GM12878 (cell line): ENCODE data around the gene MRAP2. TPM values are rescaled to one million over a fixed set of nuclear protein-coding genes. Genes with fewer than 3 reads are reported as not detected.

Experiments
- ATAC-seq: fragments of 200-7000 bp; cut with Tn5 transposase; 3 replicates; pipeline ENCODE4 v1.9.1; 2020; ENCODE audit warnings: mild to moderate bottlenecking, moderate library complexity
- BruUV-seq: library from RNA; stranded (reverse); fragments of 400-500 nt; replicated peaks from 2 replicates; lab custom pipeline; 2021; lab: Mats Ljungman, UMichigan
- CTCF ChIA-PET: fragments of 300-600 bp; sonication (Branson Sonifier 250); formaldehyde crosslinking; extraction: SDS; loops from one replicate; lab custom pipeline; 2021; ENCODE audit warnings: inconsistent platforms; lab: Yijun Ruan, JAX
- POLR2A ChIA-PET: fragments of 350-600 bp; formaldehyde crosslinking; extraction: SDS; loops from one replicate; lab custom pipeline; 2021; ENCODE audit warnings: inconsistent platforms; lab: Charles Lee
- RAD21 ChIA-PET: fragments of 300-600 bp; sonication (Branson Sonifier 250); formaldehyde crosslinking; loops from one replicate; lab custom pipeline; 2023; ENCODE audit warnings: antibody characterized with exemption; ENCODE audit not compliant: unreplicated experiment; lab: Charles Lee
- SMC1A ChIA-PET: fragments of 300-600 bp; sonication (Branson Sonifier 250); formaldehyde crosslinking; loops from one replicate; lab custom pipeline; 2023; ENCODE audit not compliant: unreplicated experiment, uncharacterized antibody; lab: Charles Lee
- DNase-seq: peaks from one replicate; pipeline ENCODE4 v3.0.0-alpha.2; 2011; ENCODE audit warnings: low read depth, low spot score
- FAIRE-seq: peaks from 3 replicates; lab custom pipeline; 2011; peaks lifted over from hg19 to GRCh38; lab: Jason Lieb, UNC
- H2AFZ ChIP-seq: 2 replicates; pipeline ENCODE4 v1.6.0; 2011; ENCODE audit warnings: low read depth, low read length, control low read depth; ENCODE audit not compliant: control insufficient read depth
- H3K27ac ChIP-seq: 2 replicates; pipeline ENCODE4 v1.5.1; 2011; ENCODE audit warnings: control low read depth; ENCODE audit not compliant: control insufficient read depth, insufficient read depth
- H3K27me3 ChIP-seq, 2 experiments: replicated peaks in 1 of 2; 2 replicates each; pipeline versions ENCODE4 v1.6.0 to v1.6.1; 2011; ENCODE audit warnings: low read length in 1 of 2; ENCODE audit not compliant: control insufficient read depth in 2 of 2, insufficient read depth in 2 of 2
- H3K36me3 ChIP-seq, 2 experiments: 2 replicates each; pipeline ENCODE4 v1.5.1; 2011; ENCODE audit warnings: low read length in 1 of 2; ENCODE audit not compliant: control insufficient read depth in 2 of 2, insufficient read depth in 2 of 2
- H3K4me1 ChIP-seq: 2 replicates; pipeline ENCODE4 v1.6.1; 2011; ENCODE audit warnings: mild to moderate bottlenecking, low read length, moderate library complexity, mixed read lengths; ENCODE audit not compliant: control insufficient read depth, insufficient read depth
- H3K4me2 ChIP-seq: 2 replicates; pipeline ENCODE4 v1.6.0; 2011; ENCODE audit warnings: control low read depth; ENCODE audit not compliant: control insufficient read depth, insufficient read depth
- H3K4me3 ChIP-seq: fragments of 200-600 bp; sonication (generic); 2 replicates; pipeline ENCODE4 v1.5.1; 2016
- H3K79me2 ChIP-seq: 2 replicates; pipeline ENCODE4 v1.6.0; 2011; ENCODE audit warnings: low read length; ENCODE audit not compliant: control insufficient read depth, insufficient read depth
- H3K9ac ChIP-seq: 2 replicates; pipeline ENCODE4 v1.8.0; 2011; ENCODE audit warnings: low read length, control low read depth, mixed read lengths; ENCODE audit not compliant: control insufficient read depth, insufficient read depth
- H3K9me3 ChIP-seq: replicated peaks from 3 replicates; pipeline ENCODE4 v1.5.1; 2011; ENCODE audit warnings: mild to moderate bottlenecking, low read length; ENCODE audit not compliant: control insufficient read depth, insufficient read depth
- H4K20me1 ChIP-seq: 2 replicates; pipeline ENCODE4 v1.6.0; 2011; ENCODE audit not compliant: control insufficient read depth, insufficient read depth
- ASH2L ChIP-seq: fragments of 300-600, 200-600 bp; sonication (generic); IDR thresholded peaks from 2 replicates; pipeline ENCODE4 v1.6.1; 2017; ENCODE audit warnings: low read depth, mild to moderate bottlenecking, borderline replicate concordance
- BCL11A ChIP-seq: IDR thresholded peaks from 2 replicates; pipeline ENCODE4 v1.6.1; 2011; ENCODE audit warnings: low read depth, low read length
- BHLHE40 ChIP-seq, 2 experiments: fragments of 450-650 bp in 1 of 2; IDR thresholded peaks; 2 replicates each; pipeline ENCODE4 v1.6.1; 2011 to 2017; ENCODE audit warnings: low read depth in 2 of 2, borderline replicate concordance in 1 of 2, improper control_type of control experiment in 1 of 2, low read length in 1 of 2, mild to moderate bottlenecking in 1 of 2
- CEBPB ChIP-seq, 2 experiments: fragments of 150-350 bp in 1 of 2; IDR thresholded peaks; 2 replicates each; pipeline ENCODE4 v1.6.1; 2012 to 2014; ENCODE audit warnings: low read depth in 2 of 2, low read length in 2 of 2, borderline replicate concordance in 1 of 2, inconsistent platforms in 1 of 2
- CREM ChIP-seq: IDR thresholded peaks from 2 replicates; pipeline ENCODE4 v1.6.1; 2014; ENCODE audit warnings: antibody characterized with exemption, low read depth
- HDGF ChIP-seq: fragments of 450-650 bp; IDR thresholded peaks from 2 replicates; pipeline ENCODE4 v1.6.1; 2016; ENCODE audit warnings: antibody characterized with exemption
- MEF2B ChIP-seq: fragments of 450-650 bp; IDR thresholded peaks from 2 replicates; pipeline ENCODE4 v1.6.1; 2018; ENCODE audit warnings: mild to moderate bottlenecking, moderate library complexity; ENCODE audit not compliant: partially characterized antibody, poor library complexity, severe bottlenecking
- PAX5 ChIP-seq: IDR thresholded peaks from 2 replicates; pipeline ENCODE4 v1.6.1; 2011; ENCODE audit warnings: low read depth, low read length, borderline replicate concordance
- POLR2A ChIP-seq: IDR thresholded peaks from 2 replicates; pipeline ENCODE4 v1.6.1; 2011; ENCODE audit warnings: low read depth, mild to moderate bottlenecking, low read length
- RAD51 ChIP-seq: fragments of 450-650 bp; IDR thresholded peaks from 2 replicates; pipeline ENCODE4 v1.6.1; 2016; ENCODE audit warnings: moderate library complexity, mild to moderate bottlenecking, inconsistent platforms
- SMAD1 ChIP-seq: fragments of 450-650 bp; IDR thresholded peaks from 2 replicates; pipeline ENCODE4 v1.6.1; 2018; ENCODE audit warnings: mild to moderate bottlenecking, low read depth; ENCODE audit not compliant: partially characterized antibody
- SPI1 ChIP-seq: IDR thresholded peaks from 2 replicates; pipeline ENCODE4 v1.6.1; 2011; ENCODE audit warnings: low read depth, mild to moderate bottlenecking, low read length, moderate library complexity, borderline replicate concordance; ENCODE audit not compliant: insufficient read depth
- SREBF1 ChIP-seq: IDR thresholded peaks from 2 replicates; pipeline ENCODE4 v1.6.1; 2012; ENCODE audit warnings: mild to moderate bottlenecking, low read length
- SRF ChIP-seq, 2 experiments: IDR thresholded peaks; 2 replicates each; pipeline ENCODE4 v1.6.1; 2011; ENCODE audit warnings: low read depth in 2 of 2, low read length in 2 of 2, mild to moderate bottlenecking in 1 of 2, moderate library complexity in 1 of 2
- STAT3 ChIP-seq: IDR thresholded peaks from 2 replicates; pipeline ENCODE4 v1.6.1; 2011; ENCODE audit warnings: low read depth, low read length, improper control_type of control experiment
- ZSCAN29 ChIP-seq: fragments of 450-650 bp; IDR thresholded peaks from 2 replicates; pipeline ENCODE4 v1.6.1; 2017; ENCODE audit warnings: mild to moderate bottlenecking, moderate library complexity
- whole genome bisulfite sequencing: methylation state at CpG from one replicate; pipeline ENCODE4 v1.1.6; 2016; ENCODE audit warnings: low lambda C conversion rate; ENCODE audit not compliant: insufficient replicate concordance, insufficient coverage; ENCODE audit errors: missing lambda C conversion rate; 5-methylcytosine and 5-hydroxymethylcytosine counted together
- in situ Hi-C: fragments of 300-500 bp; cut with MboI; formaldehyde crosslinking; loops from 9 replicates; pipeline ENCODE4 v1.14.3; 2018; ENCODE audit warnings: mixed read lengths
- intact Hi-C: fragments of 100-400 bp; cut with micrococcal nuclease; formaldehyde crosslinking; loops from one replicate; pipeline ENCODE4 v1.14.2; 2022; ENCODE audit not compliant: unreplicated experiment
- polyA plus RNA-seq, 11 experiments: library from polyadenylated mRNA; depleted of rRNA in 4 of 11; unstranded in 6 of 11; stranded (reverse) in 5 of 11; fragments of >200 nt; fragmentation: Nextera tagmentation in 4 of 11; fragmentation: Illumina TruSeq in 1 of 11; extraction: Ambion mirVana in 4 of 11; extraction: Trizol in 1 of 11; gene quantifications; 1 replicate in 1 of 11; 2 replicates in 10 of 11; pipeline versions ENCODE4 v1.2.1 to v1.2.3, GENCODE V29; 2011 to 2016; ENCODE audit warnings: inconsistent platforms in 2 of 11, missing spikeins in 2 of 11, low read depth in 1 of 11
- total RNA-seq, 4 experiments: library from RNA; depleted of rRNA in 3 of 4; stranded (reverse); fragments of >200 nt in 3 of 4; fragmentation: Illumina TruSeq in 1 of 4; extraction: Trizol in 1 of 4; gene quantifications; 2 replicates each; pipeline versions ENCODE4 v1.2.1 to v1.2.3, GENCODE V29; 2013 to 2021
- TF ChIP-seq, protein P1 (sequence below): fragments of 450-650 bp; IDR thresholded peaks from 2 replicates; pipeline ENCODE4 v1.6.1; 2016; ENCODE audit warnings: mild to moderate bottlenecking
- TF ChIP-seq, protein P2 (sequence below): fragments of 450-650 bp; IDR thresholded peaks from 2 replicates; pipeline ENCODE4 v1.6.1; 2018; ENCODE audit warnings: borderline replicate concordance, mild to moderate bottlenecking; ENCODE audit not compliant: partially characterized antibody

Gene MRAP2
- total and polyA plus RNA-seq, 10 of the 15 experiments (the other 5 are each of a cell fraction or from before 2014, with no cell fraction given) = not detected

DNA sequence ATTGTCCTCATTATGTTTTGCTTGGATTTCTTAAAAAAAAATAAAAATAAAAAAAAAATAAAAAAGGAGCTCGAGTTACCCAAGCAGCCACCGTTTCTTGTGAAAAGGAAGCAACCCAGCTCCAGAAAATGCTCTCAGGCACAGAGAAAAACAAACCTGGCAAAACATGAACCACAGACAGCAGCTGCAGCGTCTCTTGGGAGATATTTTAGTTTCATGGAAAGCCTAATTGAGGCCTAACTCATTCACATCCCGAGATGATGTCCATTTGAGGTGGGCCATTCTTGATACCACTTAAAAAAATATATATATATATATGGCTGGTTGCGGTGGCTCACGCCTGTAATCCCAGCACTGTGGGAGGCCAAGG lies 13.7 kb upstream of the MRAP2 start:
- Histone ChIP-seq H2AFZ (no peak overlapping the region), H4K20me1 (no peaks in the 10 kb centered on the region), H3K79me2 (no peaks in the 10 kb centered on the region), H3K4me3 (no peak overlapping the region), H3K36me3 (no peaks in the 10 kb centered on the region), H3K9me3 (no peaks in the 10 kb centered on the region), H3K9ac (no peak overlapping the region), H3K27ac (no peak overlapping the region), H3K27me3 (no peaks in the 10 kb centered on the region), H3K4me1 (0 out of 2 replicates have a peak, but pooled peaks cover 3% of the 10 kb centered on the region), H3K4me2 (no peak overlapping the region)
- BruUV-seq = no TSS peak
- ATAC-seq (no peak), DNase-seq (no peak), FAIRE-seq (no peak)
- POLR2A ChIA-PET = no interaction called here
- WGBS = 46% methylated on average over 6 of the region's 6 CpGs
- SMC1A ChIA-PET = interaction anchor here (1.4 kb wide), 1 partner anchor 11 kb away, joined by 3 read pairs; no protein-coding TSS in a partner anchor
- CTCF ChIA-PET = interaction anchor here (1.5 kb wide), 1 partner anchor 10 kb away, joined by 4 read pairs; no protein-coding TSS in a partner anchor
- in situ Hi-C loops (no loop called here), intact Hi-C loops (no loop called here)
- TF ChIP-seq STAT3 (no peak), ZSCAN29 (no peak), SREBF1 (no peak), CEBPB (IDR thresholded peaks at IDR 0.05; ENCODE audit: borderline replicate concordance in 1 of 2, low read depth in 2 of 2, low read length in 2 of 2) (no peak), SMAD1 (no peak), MEF2B (no peak), HDGF (no peak), RAD51 (no peak), BCL11A (no peak), BHLHE40 (IDR thresholded peaks at IDR 0.05; ENCODE audit: borderline replicate concordance in 1 of 2, low read depth in 2 of 2, low read length in 1 of 2) (no peak), POLR2A (no peak), CREM (no peak), SPI1 (no peak), PAX5 (no peak), ASH2L (no peak), SRF (IDR thresholded peaks at IDR 0.05; ENCODE audit: low read depth in 2 of 2, low read length in 2 of 2) (no peak)
- TF ChIP-seq, protein P1, sequence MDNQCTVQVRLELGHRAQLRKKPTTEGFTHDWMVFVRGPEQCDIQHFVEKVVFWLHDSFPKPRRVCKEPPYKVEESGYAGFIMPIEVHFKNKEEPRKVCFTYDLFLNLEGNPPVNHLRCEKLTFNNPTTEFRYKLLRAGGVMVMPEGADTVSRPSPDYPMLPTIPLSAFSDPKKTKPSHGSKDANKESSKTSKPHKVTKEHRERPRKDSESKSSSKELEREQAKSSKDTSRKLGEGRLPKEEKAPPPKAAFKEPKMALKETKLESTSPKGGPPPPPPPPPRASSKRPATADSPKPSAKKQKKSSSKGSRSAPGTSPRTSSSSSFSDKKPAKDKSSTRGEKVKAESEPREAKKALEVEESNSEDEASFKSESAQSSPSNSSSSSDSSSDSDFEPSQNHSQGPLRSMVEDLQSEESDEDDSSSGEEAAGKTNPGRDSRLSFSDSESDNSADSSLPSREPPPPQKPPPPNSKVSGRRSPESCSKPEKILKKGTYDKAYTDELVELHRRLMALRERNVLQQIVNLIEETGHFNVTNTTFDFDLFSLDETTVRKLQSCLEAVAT = no peak
- TF ChIP-seq, protein P2, sequence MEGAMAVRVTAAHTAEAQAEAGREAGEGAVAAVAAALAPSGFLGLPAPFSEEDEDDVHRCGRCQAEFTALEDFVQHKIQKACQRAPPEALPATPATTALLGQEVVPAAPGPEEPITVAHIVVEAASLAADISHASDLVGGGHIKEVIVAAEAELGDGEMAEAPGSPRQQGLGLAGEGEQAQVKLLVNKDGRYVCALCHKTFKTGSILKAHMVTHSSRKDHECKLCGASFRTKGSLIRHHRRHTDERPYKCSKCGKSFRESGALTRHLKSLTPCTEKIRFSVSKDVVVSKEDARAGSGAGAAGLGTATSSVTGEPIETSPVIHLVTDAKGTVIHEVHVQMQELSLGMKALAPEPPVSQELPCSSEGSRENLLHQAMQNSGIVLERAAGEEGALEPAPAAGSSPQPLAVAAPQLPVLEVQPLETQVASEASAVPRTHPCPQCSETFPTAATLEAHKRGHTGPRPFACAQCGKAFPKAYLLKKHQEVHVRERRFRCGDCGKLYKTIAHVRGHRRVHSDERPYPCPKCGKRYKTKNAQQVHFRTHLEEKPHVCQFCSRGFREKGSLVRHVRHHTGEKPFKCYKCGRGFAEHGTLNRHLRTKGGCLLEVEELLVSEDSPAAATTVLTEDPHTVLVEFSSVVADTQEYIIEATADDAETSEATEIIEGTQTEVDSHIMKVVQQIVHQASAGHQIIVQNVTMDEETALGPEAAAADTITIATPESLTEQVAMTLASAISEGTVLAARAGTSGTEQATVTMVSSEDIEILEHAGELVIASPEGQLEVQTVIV = no peak
- RAD21 ChIA-PET = no interaction called here
